Mammary epithelial cell (primary cell): ENCODE data around the gene CKAP4.

Experiments used
- EZH2 ChIP-seq: IDR thresholded peaks from 2 replicates; pipeline ENCODE4 v1.6.1; 2012; ENCODE audit warnings: low read length, inconsistent platforms, borderline replicate concordance
- TF ChIP-seq, protein P1 (sequence below), 2 donors: IDR thresholded peaks in 1 of 2; conservative IDR thresholded peaks in 1 of 2; 2 replicates each; pipeline ENCODE4 v1.5.1; 2011 to 2012; ENCODE audit warnings: inconsistent platforms in 2 of 2, low read length in 2 of 2, mild to moderate bottlenecking in 2 of 2, control low read depth in 1 of 2, low read depth in 1 of 2; ENCODE audit not compliant: insufficient read depth in 1 of 2; ENCODE audit errors: extremely low read depth in 1 of 2

DNA sequence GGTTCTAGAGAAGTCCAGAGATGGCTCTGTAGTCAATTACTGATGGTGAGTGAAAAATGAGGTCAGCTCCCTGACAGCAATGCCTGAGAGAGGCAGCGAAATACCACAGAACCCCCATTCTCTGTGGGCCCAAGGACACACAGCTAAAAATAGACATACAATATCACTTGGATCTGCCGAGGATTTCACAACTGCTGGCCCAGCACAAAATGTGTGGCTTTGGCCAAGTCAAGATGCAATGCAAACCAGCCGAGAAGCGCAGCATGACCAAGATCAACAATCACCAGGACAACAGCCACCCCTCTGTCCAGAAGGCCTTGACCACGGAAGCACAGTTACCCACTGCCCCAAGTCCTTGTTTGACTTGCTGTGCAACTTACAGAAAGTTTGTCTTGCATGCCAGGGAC is 52.2 kb downstream of the CKAP4 start:
- TF ChIP-seq, protein P1, sequence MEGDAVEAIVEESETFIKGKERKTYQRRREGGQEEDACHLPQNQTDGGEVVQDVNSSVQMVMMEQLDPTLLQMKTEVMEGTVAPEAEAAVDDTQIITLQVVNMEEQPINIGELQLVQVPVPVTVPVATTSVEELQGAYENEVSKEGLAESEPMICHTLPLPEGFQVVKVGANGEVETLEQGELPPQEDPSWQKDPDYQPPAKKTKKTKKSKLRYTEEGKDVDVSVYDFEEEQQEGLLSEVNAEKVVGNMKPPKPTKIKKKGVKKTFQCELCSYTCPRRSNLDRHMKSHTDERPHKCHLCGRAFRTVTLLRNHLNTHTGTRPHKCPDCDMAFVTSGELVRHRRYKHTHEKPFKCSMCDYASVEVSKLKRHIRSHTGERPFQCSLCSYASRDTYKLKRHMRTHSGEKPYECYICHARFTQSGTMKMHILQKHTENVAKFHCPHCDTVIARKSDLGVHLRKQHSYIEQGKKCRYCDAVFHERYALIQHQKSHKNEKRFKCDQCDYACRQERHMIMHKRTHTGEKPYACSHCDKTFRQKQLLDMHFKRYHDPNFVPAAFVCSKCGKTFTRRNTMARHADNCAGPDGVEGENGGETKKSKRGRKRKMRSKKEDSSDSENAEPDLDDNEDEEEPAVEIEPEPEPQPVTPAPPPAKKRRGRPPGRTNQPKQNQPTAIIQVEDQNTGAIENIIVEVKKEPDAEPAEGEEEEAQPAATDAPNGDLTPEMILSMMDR (conservative IDR thresholded peaks at IDR 0.05 in 1 of 2, IDR thresholded peaks at IDR 0.05 in 1 of 2; ENCODE audit: extremely low read depth in 1 of 2, insufficient read depth in 1 of 2, low read depth in 1 of 2, low read length in 2 of 2) = no peak
- TF ChIP-seq EZH2 = no peak
